Tibial artery (tissue), 4 donors: ENCODE data around the gene ADAMTS7.
A peak's percentile ranks its signal among the peaks of the same experiment; 100 is the strongest.
"Not testable (repeated sequence)": the region's sequence is repeated elsewhere in the genome, so short reads cannot be mapped to it uniquely, and the experiment has no call there.

Source experiments
- DNase-seq, 2 donors: peaks; one replicate each; pipeline ENCODE4 v3.0.0-alpha.2; 2019
- H3K27ac ChIP-seq, 2 donors: fragments of 200-600 bp; sonication (generic) in 1 of 2; 1 replicate in 1 of 2; 2 replicates in 1 of 2; pipeline ENCODE4 v1.5.1; 2018 to 2019; ENCODE audit warnings: mild to moderate bottlenecking in 1 of 2
- H3K27me3 ChIP-seq, 2 donors: fragments of 200-600 bp; sonication (generic) in 1 of 2; one replicate each; pipeline versions ENCODE4 v1.5.1 to v1.6.0; 2016 to 2019
- H3K36me3 ChIP-seq, 3 donors: fragments of 200-600 bp; sonication (generic) in 2 of 3; one replicate each; pipeline ENCODE4 v1.5.1; 2016 to 2019; ENCODE audit warnings: mild to moderate bottlenecking in 2 of 3
- H3K4me1 ChIP-seq, 4 donors: fragments of 200-600 bp; sonication (generic) in 2 of 4; 1 replicate in 3 of 4; 2 replicates in 1 of 4; pipeline ENCODE4 v1.5.1; 2016 to 2019
- H3K4me3 ChIP-seq, 2 donors: fragments of 200-600 bp; sonication (generic) in 1 of 2; 1 replicate in 1 of 2; 2 replicates in 1 of 2; pipeline ENCODE4 v1.5.1; 2018 to 2019; ENCODE audit warnings: mild to moderate bottlenecking in 2 of 2
- H3K9me3 ChIP-seq, 3 donors: fragments of 200-600 bp; sonication (generic) in 1 of 3; one replicate each; pipeline ENCODE4 v1.5.1; 2016 to 2019
- CTCF ChIP-seq, 2 experiments: fragments of 200-600 bp in 1 of 2; fragments of 450-650 bp in 1 of 2; IDR thresholded peaks; one replicate each; pipeline ENCODE4 v1.5.1; 2017 to 2019; ENCODE audit warnings: antibody characterized with exemption in 2 of 2, mild to moderate bottlenecking in 1 of 2, moderate library complexity in 1 of 2
- intact Hi-C: fragments of 100-400 bp; cut with DNase I; formaldehyde crosslinking; loops from one replicate; pipeline ENCODE4 v1.15.0; 2023; ENCODE audit warnings: low total_unique reads

ADAMTS7 gene

GRCh38 chr15:78758084-78758483 is 53.2 kb downstream of the ADAMTS7 start:
- not testable (repeated sequence) for H3K36me3 ChIP-seq, DNase-seq, H3K27me3 ChIP-seq, H3K4me3 ChIP-seq, H3K9me3 ChIP-seq
- intact Hi-C loops = loop anchor here (10.0 kb wide), 1 partner anchor 117 kb away; the partner anchor contains the start of gene MORF4L1
- H3K27ac ChIP-seq = peak overlapping the region; percentile 75 to 83
- H3K4me1 ChIP-seq = peaks cover 0 to 43% (median 23%) of the 10 kb centered on the region in 4 donors

- intact Hi-C loops = loop anchor here (10.0 kb wide), 1 partner anchor 117 kb away; the partner anchor contains the start of gene MORF4L1
- H3K27me3 ChIP-seq = no peaks in the 10 kb centered on the region
- no peaks in the 10 kb centered on the region for H3K9me3 ChIP-seq
- H3K4me1 ChIP-seq = peaks cover 0 to 43% (median 23%) of the 10 kb centered on the region in 4 donors
- no peak overlapping the region for H3K4me3 ChIP-seq
- no peaks in the 10 kb centered on the region for H3K36me3 ChIP-seq
- TF ChIP-seq CTCF (IDR thresholded peaks at IDR 0.05) = no peak
- DNase-seq = no peak
- H3K27ac ChIP-seq = peak overlapping the region; percentile 72 to 83
Observed at GRCh38 chr15:78757636-78757905, 53.7 kb downstream of the ADAMTS7 start.

GRCh38 chr15:78756781-78757635 is 54.3 kb downstream of the ADAMTS7 start:
- H3K4me3 ChIP-seq = peak overlapping the region in 1 of 2 donors; percentile 20
- not testable (repeated sequence) for H3K27me3 ChIP-seq, H3K9me3 ChIP-seq, H3K36me3 ChIP-seq
- peak overlapping the region; percentile 72 to 83 for H3K27ac ChIP-seq
- peaks cover 0 to 43% (median 23%) of the 10 kb centered on the region in 4 donors for H3K4me1 ChIP-seq
- DNase-seq = peak; percentile 91 to 96
- intact Hi-C loops = loop anchor here (10.0 kb wide), 1 partner anchor 118 kb away; the partner anchor contains the start of gene MORF4L1

GRCh38 chr15:78755900-78756591 is 55.2 kb downstream of the ADAMTS7 start:
- Histone ChIP-seq H3K27ac (peak overlapping the region; percentile 72 to 83), H3K4me1 (peaks cover 0 to 50% (median 26%) of the 10 kb centered on the region in 4 donors)
- not testable (repeated sequence) for H3K4me3 ChIP-seq, H3K9me3 ChIP-seq, DNase-seq, H3K36me3 ChIP-seq, H3K27me3 ChIP-seq
- intact Hi-C loops = loop anchor here (10.0 kb wide), 1 partner anchor 119 kb away; the partner anchor contains the start of gene MORF4L1
- peak in 1 of 2 experiments; percentile 30 for TF ChIP-seq CTCF (IDR thresholded peaks at IDR 0.05)

- not testable (repeated sequence) for DNase-seq, H3K27me3 ChIP-seq, H3K27ac ChIP-seq, H3K9me3 ChIP-seq, H3K4me3 ChIP-seq, H3K36me3 ChIP-seq
- H3K4me1 ChIP-seq = peaks cover 0 to 52% (median 24%) of the 10 kb centered on the region in 4 donors
- intact Hi-C loops = loop anchor here (5.0 to 10.0 kb wide), 2 partner anchors 120 to 137 kb away; partner anchors contain the start of gene MORF4L1
Observed at GRCh38 chr15:78754637-78755280, 56.5 kb downstream of the ADAMTS7 start.

- H3K36me3 ChIP-seq, H3K27ac ChIP-seq, H3K27me3 ChIP-seq, H3K4me3 ChIP-seq, H3K9me3 ChIP-seq: not testable (repeated sequence)
- intact Hi-C loops = loop anchor here (5.0 to 10.0 kb wide), 2 partner anchors 121 to 137 kb away; partner anchors contain the start of gene MORF4L1
- H3K4me1 ChIP-seq = peaks cover 0 to 44% (median 17%) of the 10 kb centered on the region in 4 donors
- DNase-seq = peak in 1 of 2 donors; percentile 10
Observed at GRCh38 chr15:78753751-78754535, 57.3 kb downstream of the ADAMTS7 start.

- not testable (repeated sequence) for H3K27me3 ChIP-seq
Observed at GRCh38 chr15:78753359-78753659, 58.0 kb downstream of the ADAMTS7 start.

More at GRCh38 chr15:78753359-78753659, 58.0 kb downstream of the ADAMTS7 start:
- H3K27ac ChIP-seq, DNase-seq, H3K36me3 ChIP-seq, H3K4me3 ChIP-seq, H3K9me3 ChIP-seq: not testable (repeated sequence)
- intact Hi-C loops = loop anchor here (5.0 to 10.0 kb wide), 2 partner anchors 121 to 136 kb away; partner anchors contain the start of gene MORF4L1
- peaks cover 0 to 38% (median 17%) of the 10 kb centered on the region in 4 donors for H3K4me1 ChIP-seq
